ENCODE data around the gene CCP110.

GRCh38 chr16:19499481-19499880 is 24.3 kb upstream of the CCP110 start:
- TF ChIP-seq CTCF (IDR thresholded peaks at IDR 0.05) (no peak), REST (IDR thresholded peaks at IDR 0.05; ENCODE audit: insufficient read depth in 1 of 2, low read depth in 2 of 2, low read length in 1 of 2) (no peak), POLR2AphosphoS5 (IDR thresholded peaks at IDR 0.05; ENCODE audit: low read depth, low read length) (no peak)
